CD14-positive monocyte (primary cell): ENCODE results near the gene NTRK3. TPM values are rescaled to one million over a fixed set of nuclear protein-coding genes. Genes with fewer than 3 reads are reported as not detected.

Experiments
- DNase-seq, 3 donors: peaks; one replicate each; pipeline ENCODE4 v3.0.0-alpha.2; 2011 to 2022
- H2AFZ ChIP-seq: 2 replicates; pipeline ENCODE4 v1.6.0; 2012; ENCODE audit warnings: mild to moderate bottlenecking, low read depth, low read length, inconsistent platforms; ENCODE audit not compliant: insufficient read depth, poor library complexity, severe bottlenecking
- H3K27ac ChIP-seq, 2 donors: 1 replicate in 1 of 2; 2 replicates in 1 of 2; pipeline ENCODE4 v1.5.1; 2012 to 2013; ENCODE audit warnings: low read length in 2 of 2, control low read depth in 1 of 2, inconsistent platforms in 1 of 2, low read depth in 1 of 2, mild to moderate bottlenecking in 1 of 2
- H3K27me3 ChIP-seq, 2 donors: one replicate each; pipeline versions ENCODE4 v1.6.0 to v1.6.1; 2011 to 2013; ENCODE audit warnings: low read length in 2 of 2; ENCODE audit not compliant: control insufficient read depth in 2 of 2, insufficient read depth in 2 of 2
- H3K36me3 ChIP-seq, 2 donors: replicated peaks in 1 of 2; 1 replicate in 1 of 2; 2 replicates in 1 of 2; pipeline versions ENCODE4 v1.5.1 to v1.6.1; 2012 to 2013; ENCODE audit warnings: low read length in 2 of 2, control low read depth in 1 of 2, inconsistent platforms in 1 of 2, mild to moderate bottlenecking in 1 of 2; ENCODE audit not compliant: insufficient read depth in 2 of 2, control insufficient read depth in 1 of 2
- H3K4me1 ChIP-seq, 2 donors: 1 replicate in 1 of 2; 2 replicates in 1 of 2; pipeline versions ENCODE4 v1.5.1 to v1.6.1; 2012 to 2013; ENCODE audit warnings: low read length in 2 of 2, control low read depth in 1 of 2, inconsistent platforms in 1 of 2, mild to moderate bottlenecking in 1 of 2, moderate library complexity in 1 of 2; ENCODE audit not compliant: insufficient read depth in 2 of 2, control insufficient read depth in 1 of 2
- H3K4me2 ChIP-seq: replicated peaks from 2 replicates; pipeline ENCODE3; 2012; ENCODE audit warnings: low read length, moderate library complexity, mild to moderate bottlenecking; ENCODE audit not compliant: poor library complexity, severe bottlenecking; ENCODE audit errors: extremely low read depth
- H3K4me3 ChIP-seq, 3 experiments: fragments of 200-600 bp in 1 of 3; sonication (generic) in 1 of 3; replicated peaks in 1 of 3; 1 replicate in 2 of 3; 2 replicates in 1 of 3; pipeline ENCODE4 v1.5.1; 2011 to 2013; ENCODE audit warnings: low read length in 3 of 3, mild to moderate bottlenecking in 3 of 3, control low read depth in 2 of 3, low read depth in 2 of 3, inconsistent platforms in 1 of 3, moderate library complexity in 1 of 3
- H3K79me2 ChIP-seq: 2 replicates; pipeline ENCODE4 v1.6.0; 2012; ENCODE audit warnings: mild to moderate bottlenecking, control low read depth, inconsistent platforms, low read length, moderate library complexity; ENCODE audit not compliant: insufficient read depth
- H3K9ac ChIP-seq: 2 replicates; pipeline ENCODE4 v1.6.0; 2017; ENCODE audit warnings: low read length, mild to moderate bottlenecking; ENCODE audit not compliant: insufficient read depth, poor library complexity, severe bottlenecking
- H3K9me3 ChIP-seq, 2 donors: replicated peaks in 1 of 2; 1 replicate in 1 of 2; 2 replicates in 1 of 2; pipeline versions ENCODE4 v1.5.1 to v1.6.1; 2012 to 2013; ENCODE audit warnings: low read length in 2 of 2, control low read depth in 1 of 2; ENCODE audit not compliant: control insufficient read depth in 1 of 2, insufficient read depth in 1 of 2
- H4K20me1 ChIP-seq: 2 replicates; pipeline ENCODE4 v1.6.0; 2012; ENCODE audit warnings: mild to moderate bottlenecking, low read length, control low read depth, moderate library complexity; ENCODE audit not compliant: insufficient read depth
- H3K27ac Mint-ChIP-seq, 7 donors: one replicate each; pipeline ENCODE4 v1.8.0; 2020; ENCODE audit warnings: mild to moderate bottlenecking in 7 of 7, mixed read lengths in 7 of 7, moderate library complexity in 6 of 7, inconsistent platforms in 2 of 7
- H3K27me3 Mint-ChIP-seq, 3 donors: one replicate each; pipeline ENCODE4 v1.8.0; 2021 to 2022; ENCODE audit warnings: low read depth in 3 of 3, mild to moderate bottlenecking in 3 of 3, mixed read lengths in 3 of 3, moderate library complexity in 3 of 3, inconsistent platforms in 1 of 3
- H3K36me3 Mint-ChIP-seq, 2 donors: one replicate each; pipeline ENCODE4 v1.8.0; 2020; ENCODE audit warnings: mixed read lengths in 2 of 2, inconsistent platforms in 1 of 2, mild to moderate bottlenecking in 1 of 2
- H3K4me1 Mint-ChIP-seq: one replicate; pipeline ENCODE4 v1.8.0; 2020; ENCODE audit warnings: mild to moderate bottlenecking, mixed read lengths
- H3K4me3 Mint-ChIP-seq, 2 donors: one replicate each; pipeline ENCODE4 v1.8.0; 2020; ENCODE audit warnings: mild to moderate bottlenecking in 2 of 2, mixed read lengths in 2 of 2, moderate library complexity in 1 of 2
- H3K9me3 Mint-ChIP-seq, 7 donors: one replicate each; pipeline ENCODE4 v1.8.0; 2020 to 2022; ENCODE audit warnings: mixed read lengths in 7 of 7, mild to moderate bottlenecking in 6 of 7, moderate library complexity in 6 of 7, inconsistent platforms in 2 of 7
- WGBS: methylation state at CpG from one replicate; pipeline ENCODE4 v1.1.5; 2013; ENCODE audit warnings: missing lambda C conversion rate; ENCODE audit not compliant: insufficient coverage; 5-methylcytosine and 5-hydroxymethylcytosine counted together
- intact Hi-C, 2 donors: fragments of 100-400 bp; cut with micrococcal nuclease; formaldehyde crosslinking; loops; one replicate each; pipeline versions ENCODE4 v1.15.0 to v1.15.1; 2023
- polyA plus RNA-seq, 3 donors: library from polyadenylated mRNA; depleted of rRNA in 1 of 3; unstranded in 2 of 3; stranded (reverse) in 1 of 3; fragments of 300-500 nt in 2 of 3; fragments of >200 nt in 1 of 3; fragmentation: Illumina TruSeq in 2 of 3; gene quantifications; 1 replicate in 2 of 3; 2 replicates in 1 of 3; pipeline ENCODE4 v1.2.3, GENCODE V29; 2012 to 2021
- TF ChIP-seq, protein P1 (sequence below): fragments of 200-600 bp; IDR thresholded peaks from one replicate; pipeline ENCODE4 v1.8.0; 2022; ENCODE audit warnings: antibody characterized with exemption, mild to moderate bottlenecking

The NTRK3 gene
- polyA plus RNA-seq, 3 donors: not detected

DNA sequence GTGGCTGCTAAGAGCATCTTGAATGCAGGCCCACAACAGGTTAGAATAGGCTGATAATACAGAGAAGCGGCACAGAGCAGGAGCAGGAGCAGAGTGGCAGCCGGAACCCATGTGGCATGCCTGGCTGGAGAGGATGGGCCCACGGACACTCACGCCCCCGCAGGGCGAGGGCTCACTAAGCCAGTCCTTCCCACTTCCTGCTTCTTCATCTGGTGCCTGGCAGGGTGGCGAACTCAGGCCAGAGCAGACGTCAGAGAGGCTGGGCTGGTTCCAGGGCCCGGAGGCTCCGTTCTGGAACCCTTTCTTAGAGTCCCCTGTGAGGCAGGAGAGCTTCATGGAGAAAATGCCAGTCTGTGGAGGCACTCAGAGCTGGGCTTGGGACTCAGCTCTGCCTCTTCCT lies 195.1 kb downstream of the NTRK3 start:
- Histone ChIP-seq H2AFZ (no peak overlapping the region), H3K4me1 (no peaks in the 10 kb centered on the region), H3K36me3 (no peaks in the 10 kb centered on the region), H3K9me3 (no peaks in the 10 kb centered on the region), H3K27ac (no peak overlapping the region), H4K20me1 (no peaks in the 10 kb centered on the region), H3K27me3 (no peaks in the 10 kb centered on the region), H3K79me2 (no peaks in the 10 kb centered on the region), H3K4me3 (no peak overlapping the region), H3K9ac (no peak overlapping the region), H3K4me2 (no peak overlapping the region)
- TF ChIP-seq, protein P1, sequence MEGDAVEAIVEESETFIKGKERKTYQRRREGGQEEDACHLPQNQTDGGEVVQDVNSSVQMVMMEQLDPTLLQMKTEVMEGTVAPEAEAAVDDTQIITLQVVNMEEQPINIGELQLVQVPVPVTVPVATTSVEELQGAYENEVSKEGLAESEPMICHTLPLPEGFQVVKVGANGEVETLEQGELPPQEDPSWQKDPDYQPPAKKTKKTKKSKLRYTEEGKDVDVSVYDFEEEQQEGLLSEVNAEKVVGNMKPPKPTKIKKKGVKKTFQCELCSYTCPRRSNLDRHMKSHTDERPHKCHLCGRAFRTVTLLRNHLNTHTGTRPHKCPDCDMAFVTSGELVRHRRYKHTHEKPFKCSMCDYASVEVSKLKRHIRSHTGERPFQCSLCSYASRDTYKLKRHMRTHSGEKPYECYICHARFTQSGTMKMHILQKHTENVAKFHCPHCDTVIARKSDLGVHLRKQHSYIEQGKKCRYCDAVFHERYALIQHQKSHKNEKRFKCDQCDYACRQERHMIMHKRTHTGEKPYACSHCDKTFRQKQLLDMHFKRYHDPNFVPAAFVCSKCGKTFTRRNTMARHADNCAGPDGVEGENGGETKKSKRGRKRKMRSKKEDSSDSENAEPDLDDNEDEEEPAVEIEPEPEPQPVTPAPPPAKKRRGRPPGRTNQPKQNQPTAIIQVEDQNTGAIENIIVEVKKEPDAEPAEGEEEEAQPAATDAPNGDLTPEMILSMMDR: no peak
- H3K4me3 Mint-ChIP-seq: no peak overlapping the region
- no peak overlapping the region for H3K27ac Mint-ChIP-seq
- no peaks in the 10 kb centered on the region for H3K4me1 Mint-ChIP-seq
- intact Hi-C loops: no loop called here
- no peak for DNase-seq
- H3K27me3 Mint-ChIP-seq: peaks cover 0 to 5% (median 0%) of the 10 kb centered on the region in 3 donors
- H3K36me3 Mint-ChIP-seq: no peaks in the 10 kb centered on the region
- peaks cover 0 to 11% (median 3%) of the 10 kb centered on the region in 7 donors for H3K9me3 Mint-ChIP-seq
- 82% methylated on average over 9 of the region's 10 CpGs for WGBS

DNA sequence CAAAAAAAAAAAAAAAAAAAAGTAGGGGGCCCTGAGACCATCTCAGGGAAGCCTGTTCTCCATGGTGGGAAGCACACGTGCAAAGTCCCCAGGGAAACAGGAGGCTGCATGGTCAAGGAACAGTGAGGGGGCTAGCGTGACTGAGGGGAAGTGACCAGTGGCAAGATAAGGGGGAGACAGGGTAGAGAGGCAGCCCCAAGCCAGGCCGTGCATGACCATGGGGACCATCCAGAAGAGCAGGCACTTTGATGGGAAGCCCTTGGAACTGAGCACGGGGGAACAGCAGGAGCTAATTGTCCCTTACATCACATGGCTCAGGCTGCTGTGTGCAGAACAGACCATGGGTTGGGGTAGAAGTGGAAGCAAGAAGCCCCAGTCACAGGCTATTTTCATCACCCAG lies 196.2 kb downstream of the NTRK3 start:
- no peak overlapping the region for H2AFZ ChIP-seq
- H3K4me1 ChIP-seq: no peaks in the 10 kb centered on the region
- no peaks in the 10 kb centered on the region for H4K20me1 ChIP-seq
- no peaks in the 10 kb centered on the region for H3K4me1 Mint-ChIP-seq
- WGBS: 75% methylated on average over 2 of the region's 4 CpGs
- no peaks in the 10 kb centered on the region for H3K27me3 ChIP-seq
- H3K9me3 ChIP-seq: no peaks in the 10 kb centered on the region
- no peak overlapping the region for H3K4me3 ChIP-seq
- no peak overlapping the region for H3K9ac ChIP-seq
- no peaks in the 10 kb centered on the region for H3K36me3 Mint-ChIP-seq
- TF ChIP-seq, protein P1: no peak
- H3K79me2 ChIP-seq: no peaks in the 10 kb centered on the region
- H3K27ac ChIP-seq: no peak overlapping the region
- no peaks in the 10 kb centered on the region for H3K36me3 ChIP-seq
- no peak for DNase-seq
- H3K27me3 Mint-ChIP-seq: peaks cover 0 to 5% (median 0%) of the 10 kb centered on the region in 3 donors
- H3K27ac Mint-ChIP-seq: no peak overlapping the region
- intact Hi-C loops: no loop called here
- no peak overlapping the region for H3K4me2 ChIP-seq
- H3K9me3 Mint-ChIP-seq: peaks cover 0 to 11% (median 3%) of the 10 kb centered on the region in 7 donors
- H3K4me3 Mint-ChIP-seq: no peak overlapping the region
